ENCODE results near the gene ANKRD63.

Gene ANKRD63

DNA sequence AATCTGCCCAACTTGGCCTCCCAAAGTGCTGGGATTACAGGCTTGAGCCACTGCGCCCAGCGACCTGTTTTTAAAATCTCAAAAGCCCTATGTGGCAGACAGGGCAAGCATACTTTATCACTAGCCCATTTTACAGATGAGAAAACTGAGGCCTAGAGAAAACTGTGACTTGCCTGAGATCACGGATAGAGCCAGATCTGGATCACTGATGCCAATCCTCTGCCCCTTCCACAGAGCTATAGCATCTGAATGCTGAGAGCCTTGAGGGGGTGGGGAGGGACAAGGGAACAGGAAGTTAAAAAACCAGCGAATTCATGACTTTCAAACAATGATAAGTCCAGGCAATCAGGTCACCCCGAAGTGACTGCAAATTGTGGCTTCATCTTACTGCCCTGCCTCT, 7.3 kb downstream of the ANKRD63 start:
- peaks cover 0 to 44% of the 10 kb centered on the region in 2 donors for H3K27me3 ChIP-seq
- H3K27ac ChIP-seq: no peak overlapping the region
- no peaks in the 10 kb centered on the region for H3K9me3 ChIP-seq
- TF ChIP-seq, protein P1, sequence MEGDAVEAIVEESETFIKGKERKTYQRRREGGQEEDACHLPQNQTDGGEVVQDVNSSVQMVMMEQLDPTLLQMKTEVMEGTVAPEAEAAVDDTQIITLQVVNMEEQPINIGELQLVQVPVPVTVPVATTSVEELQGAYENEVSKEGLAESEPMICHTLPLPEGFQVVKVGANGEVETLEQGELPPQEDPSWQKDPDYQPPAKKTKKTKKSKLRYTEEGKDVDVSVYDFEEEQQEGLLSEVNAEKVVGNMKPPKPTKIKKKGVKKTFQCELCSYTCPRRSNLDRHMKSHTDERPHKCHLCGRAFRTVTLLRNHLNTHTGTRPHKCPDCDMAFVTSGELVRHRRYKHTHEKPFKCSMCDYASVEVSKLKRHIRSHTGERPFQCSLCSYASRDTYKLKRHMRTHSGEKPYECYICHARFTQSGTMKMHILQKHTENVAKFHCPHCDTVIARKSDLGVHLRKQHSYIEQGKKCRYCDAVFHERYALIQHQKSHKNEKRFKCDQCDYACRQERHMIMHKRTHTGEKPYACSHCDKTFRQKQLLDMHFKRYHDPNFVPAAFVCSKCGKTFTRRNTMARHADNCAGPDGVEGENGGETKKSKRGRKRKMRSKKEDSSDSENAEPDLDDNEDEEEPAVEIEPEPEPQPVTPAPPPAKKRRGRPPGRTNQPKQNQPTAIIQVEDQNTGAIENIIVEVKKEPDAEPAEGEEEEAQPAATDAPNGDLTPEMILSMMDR (IDR thresholded peaks at IDR 0.05): no peak
- intact Hi-C loops (cut with DNase I; ENCODE audit: low total_unique reads): no loop called here
- peaks cover 0 to 11% (median 0%) of the 10 kb centered on the region in 3 donors for H3K36me3 ChIP-seq
- no peak overlapping the region for H3K4me3 ChIP-seq
- no peak for DNase-seq
- peaks cover 0 to 12% (median 6%) of the 10 kb centered on the region in 4 donors for H3K4me1 ChIP-seq

DNA sequence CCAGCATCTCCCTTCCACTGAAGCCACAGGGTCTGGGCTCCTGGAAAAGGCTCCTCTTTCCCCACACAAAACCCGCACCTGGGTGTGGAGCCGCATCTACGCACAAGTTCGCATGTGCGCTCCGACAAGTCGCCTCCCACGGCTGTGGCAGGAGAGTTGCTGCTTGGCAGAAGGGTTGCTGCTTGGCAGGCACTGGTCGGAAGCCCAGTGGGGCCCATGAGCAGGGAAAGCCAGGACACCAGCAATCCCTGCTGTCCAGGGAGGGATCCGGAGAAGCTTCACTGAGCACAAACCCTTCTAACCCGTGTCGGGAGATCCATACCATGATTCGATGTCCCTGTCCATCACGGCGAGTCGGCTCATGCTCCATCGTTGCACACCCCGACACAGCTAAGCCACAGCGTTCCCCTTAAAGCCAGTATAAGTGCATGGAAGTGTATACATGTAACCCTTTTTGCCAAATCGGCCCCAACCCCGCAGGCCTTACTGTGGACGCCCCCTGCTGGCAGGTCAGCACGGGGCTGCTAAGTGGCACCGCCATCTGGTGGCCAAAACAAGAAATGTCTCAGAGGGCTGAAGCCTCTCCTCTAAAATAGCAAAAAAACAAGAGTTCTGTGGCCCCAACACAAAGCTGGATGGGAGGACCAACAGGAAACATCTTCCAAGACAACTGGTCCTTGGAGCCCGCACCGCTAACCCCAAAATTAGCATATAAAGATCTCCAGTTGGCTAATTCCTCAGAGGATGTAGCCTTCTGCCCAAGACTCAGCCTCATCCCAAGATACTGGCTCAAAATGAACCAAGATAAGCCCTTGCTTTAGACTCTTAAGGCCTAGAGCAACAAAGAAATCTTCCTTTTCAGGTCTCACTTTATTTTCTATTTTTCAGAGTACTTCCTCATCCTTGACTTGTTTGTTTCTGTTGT, 8.3 kb downstream of the ANKRD63 start:
- Histone ChIP-seq H3K4me1 (peaks cover 0 to 9% (median 2%) of the 10 kb centered on the region in 4 donors), H3K36me3 (peaks cover 0 to 11% (median 0%) of the 10 kb centered on the region in 3 donors), H3K4me3 (no peak overlapping the region), H3K27ac (no peak overlapping the region), H3K9me3 (no peaks in the 10 kb centered on the region), H3K27me3 (peaks cover 0 to 35% of the 10 kb centered on the region in 2 donors)
- DNase-seq: peak; percentile 69 to 83
- TF ChIP-seq, protein P1 (IDR thresholded peaks at IDR 0.05): peak; percentile 100
- intact Hi-C loops (cut with DNase I; ENCODE audit: low total_unique reads): loop anchor here (5.0 kb wide), 1 partner anchor 227 kb away; no protein-coding TSS in a partner anchor

DNA sequence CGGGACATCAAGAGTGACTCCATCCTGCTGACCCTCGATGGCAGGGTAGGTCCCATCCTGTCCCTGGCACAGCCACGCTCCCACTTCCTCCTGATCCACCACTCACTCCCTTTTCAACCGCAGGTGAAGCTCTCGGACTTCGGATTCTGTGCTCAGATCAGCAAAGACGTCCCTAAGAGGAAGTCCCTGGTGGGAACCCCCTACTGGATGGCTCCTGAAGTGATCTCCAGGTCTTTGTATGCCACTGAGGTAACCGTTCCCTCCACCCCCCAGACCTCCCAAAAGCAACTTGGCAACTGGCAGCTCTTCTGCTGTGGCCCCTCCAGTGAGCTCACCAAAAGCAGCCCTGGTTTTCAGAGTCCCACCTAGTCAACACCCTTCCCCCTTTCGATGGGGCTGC, 9.4 kb downstream of the ANKRD63 start:
- Histone ChIP-seq H3K27ac (no peak overlapping the region), H3K36me3 (peaks cover 0 to 11% (median 0%) of the 10 kb centered on the region in 3 donors), H3K9me3 (no peaks in the 10 kb centered on the region), H3K4me3 (no peak overlapping the region), H3K4me1 (peaks cover 0 to 2% (median 0%) of the 10 kb centered on the region in 4 donors), H3K27me3 (peaks cover 0 to 23% of the 10 kb centered on the region in 2 donors)
- intact Hi-C loops (cut with DNase I; ENCODE audit: low total_unique reads): loop anchor here (2.0 to 5.0 kb wide), 2 partner anchors 55 to 226 kb away; no protein-coding TSS in a partner anchor
- no peak for DNase-seq
- TF ChIP-seq, protein P1 (IDR thresholded peaks at IDR 0.05): no peak

DNA sequence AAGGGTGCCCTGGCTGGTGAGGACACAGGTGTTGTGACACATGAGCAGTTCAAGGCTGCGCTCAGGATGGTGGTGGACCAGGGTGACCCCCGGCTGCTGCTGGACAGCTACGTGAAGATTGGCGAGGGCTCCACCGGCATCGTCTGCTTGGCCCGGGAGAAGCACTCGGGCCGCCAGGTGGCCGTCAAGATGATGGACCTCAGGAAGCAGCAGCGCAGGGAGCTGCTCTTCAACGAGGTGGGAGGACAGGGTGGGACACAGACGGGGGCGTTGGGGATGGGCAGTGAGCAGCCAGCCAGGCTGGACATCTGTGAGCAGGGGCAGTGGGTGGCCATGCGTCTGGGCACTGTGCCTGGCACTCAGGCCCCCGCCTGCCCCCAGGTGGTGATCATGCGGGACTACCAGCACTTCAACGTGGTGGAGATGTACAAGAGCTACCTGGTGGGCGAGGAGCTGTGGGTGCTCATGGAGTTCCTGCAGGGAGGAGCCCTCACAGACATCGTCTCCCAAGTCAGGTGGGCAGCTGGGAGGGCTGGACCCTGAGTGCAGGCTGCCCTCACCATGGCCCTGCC, 10.3 kb downstream of the ANKRD63 start:
- TF ChIP-seq, protein P1 (IDR thresholded peaks at IDR 0.05): no peak
- Histone ChIP-seq H3K27me3 (peaks cover 0 to 14% of the 10 kb centered on the region in 2 donors), H3K9me3 (no peaks in the 10 kb centered on the region), H3K36me3 (peaks cover 0 to 17% (median 0%) of the 10 kb centered on the region in 3 donors), H3K27ac (no peak overlapping the region), H3K4me1 (peaks cover 0 to 2% (median 0%) of the 10 kb centered on the region in 4 donors), H3K4me3 (no peak overlapping the region)
- intact Hi-C loops (cut with DNase I; ENCODE audit: low total_unique reads): loop anchor here (2.0 to 5.0 kb wide), 2 partner anchors 54 to 225 kb away; no protein-coding TSS in a partner anchor
- DNase-seq: no peak

DNA sequence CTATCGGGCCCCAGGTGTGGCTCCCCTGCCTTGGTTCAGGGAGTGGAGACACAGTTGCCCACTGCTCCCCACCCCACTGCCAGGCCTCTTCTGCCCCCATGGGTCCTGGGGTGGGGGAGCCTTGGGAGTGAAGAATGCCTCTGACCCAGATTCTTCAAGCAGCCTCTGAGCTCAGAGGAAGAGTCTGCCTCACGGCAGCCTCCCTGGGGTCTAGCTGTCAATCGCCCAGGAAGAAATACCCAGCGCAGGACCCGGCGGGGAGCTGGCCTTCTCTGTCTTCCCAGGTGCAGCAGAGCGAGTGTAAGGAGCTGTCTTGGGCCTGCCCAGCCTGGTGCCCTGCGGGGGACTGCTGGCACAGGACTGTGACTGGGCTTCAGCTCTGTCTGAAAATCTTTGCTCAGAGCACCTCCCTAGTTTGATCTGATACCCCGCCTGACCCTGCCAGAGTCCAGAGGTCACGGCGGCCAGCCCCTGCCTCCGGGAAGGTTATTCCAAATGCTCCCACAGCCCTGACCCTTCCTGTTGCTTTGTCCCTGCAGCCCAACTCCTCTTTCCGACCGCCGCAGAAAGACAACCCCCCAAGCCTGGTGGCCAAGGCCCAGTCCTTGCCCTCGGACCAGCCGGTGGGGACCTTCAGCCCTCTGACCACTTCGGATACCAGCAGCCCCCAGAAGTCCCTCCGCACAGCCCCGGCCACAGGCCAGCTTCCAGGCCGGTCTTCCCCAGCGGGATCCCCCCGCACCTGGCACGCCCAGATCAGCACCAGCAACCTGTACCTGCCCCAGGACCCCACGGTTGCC, 11.0 kb downstream of the ANKRD63 start:
- TF ChIP-seq, protein P1 (IDR thresholded peaks at IDR 0.05): no peak
- intact Hi-C loops (cut with DNase I; ENCODE audit: low total_unique reads): loop anchor here (2.0 to 5.0 kb wide), 2 partner anchors 53 to 225 kb away; no protein-coding TSS in a partner anchor
- Histone ChIP-seq H3K4me3 (no peak overlapping the region), H3K27me3 (peaks cover 0 to 9% of the 10 kb centered on the region in 2 donors), H3K4me1 (peaks cover 0 to 2% (median 0%) of the 10 kb centered on the region in 4 donors), H3K27ac (no peak overlapping the region), H3K36me3 (peaks cover 0 to 18% (median 0%) of the 10 kb centered on the region in 3 donors), H3K9me3 (no peaks in the 10 kb centered on the region)
- DNase-seq: no peak
